Adrenal gland (tissue), 5 donors: ENCODE results near the gene ESM1.

Experiments
- CTCF ChIP-seq, 6 experiments: fragments of 450-650 bp in 4 of 6; fragments of 200-600 bp in 2 of 6; sonication (generic) in 1 of 6; IDR thresholded peaks; 1 replicate in 5 of 6; 2 replicates in 1 of 6; pipeline versions ENCODE4 v1.5.1 to v1.8.0; 2016 to 2021; ENCODE audit warnings: antibody characterized with exemption in 6 of 6, mild to moderate bottlenecking in 2 of 6, moderate library complexity in 1 of 6
- POLR2A ChIP-seq, 2 donors: fragments of 450-650 bp; IDR thresholded peaks; one replicate each; pipeline ENCODE4 v1.6.1; 2017; ENCODE audit warnings: antibody characterized with exemption in 2 of 2, mild to moderate bottlenecking in 2 of 2, moderate library complexity in 1 of 2
- donor health status: DM: no; HTN: no; CAD: no.

- TF ChIP-seq CTCF (IDR thresholded peaks at IDR 0.05) = no peak
- TF ChIP-seq POLR2A (IDR thresholded peaks at IDR 0.05) = no peak
These were observed 54.7 kb downstream of the ESM1 start for GRCh38 chr5:54930736-54931135.
